GM21619 (cell line): ENCODE results near the gene PODN.

Source experiments
- ATAC-seq: cut with Tn5 transposase; IDR thresholded peaks from one replicate; pipeline ENCODE4 v1.9.1; 2021; ENCODE audit not compliant: unreplicated experiment

The PODN gene

DNA sequence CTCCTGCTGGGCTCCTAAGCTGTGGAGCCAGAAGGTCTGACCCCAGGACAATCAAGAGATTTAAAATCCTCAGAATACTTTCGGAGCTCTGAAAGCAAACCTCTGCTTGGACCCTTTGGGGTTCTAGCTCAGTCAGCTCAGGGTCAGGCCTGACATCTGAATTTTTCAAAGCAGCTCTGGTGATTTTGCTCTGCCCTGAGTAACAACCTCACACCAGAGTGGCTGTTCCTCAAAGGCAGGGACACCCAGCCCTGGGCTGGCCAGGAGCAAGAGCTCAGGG is 68.5 kb downstream of the PODN start:
- no peak for ATAC-seq

DNA sequence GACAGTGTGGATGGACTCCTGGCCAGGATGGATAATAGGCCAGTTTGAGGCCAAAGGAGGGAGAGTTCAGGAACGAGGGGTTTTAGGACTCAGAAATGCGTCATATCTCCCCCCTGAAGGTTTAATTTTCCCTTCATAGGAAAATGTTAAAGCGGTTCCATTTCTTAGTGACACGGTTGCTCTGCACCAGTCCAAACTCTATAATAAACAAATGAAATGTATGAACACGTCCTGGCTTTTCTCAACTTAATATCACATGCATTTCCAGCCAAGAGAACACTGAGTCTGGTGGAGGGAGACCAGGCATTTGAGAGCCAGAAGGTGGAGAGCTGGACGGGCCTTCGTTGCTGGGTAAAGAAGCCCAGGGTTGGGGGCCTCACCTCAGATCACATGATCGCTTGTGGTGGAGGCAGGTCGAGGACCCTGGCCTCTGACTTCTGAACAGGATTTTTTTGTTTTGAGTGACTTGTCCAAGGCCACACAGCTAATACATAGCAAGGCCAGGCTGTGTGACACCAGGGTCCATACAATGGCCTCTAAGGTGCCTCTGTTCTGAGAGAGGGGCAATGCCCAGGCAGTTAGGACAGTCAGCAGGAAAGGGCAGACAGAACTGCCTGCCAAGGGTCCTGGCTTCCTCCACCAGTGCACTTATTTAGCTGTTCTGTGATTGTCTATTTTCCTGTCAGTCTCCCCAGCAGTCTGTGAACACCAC is 69.0 kb downstream of the PODN start:
- ATAC-seq = no peak

DNA sequence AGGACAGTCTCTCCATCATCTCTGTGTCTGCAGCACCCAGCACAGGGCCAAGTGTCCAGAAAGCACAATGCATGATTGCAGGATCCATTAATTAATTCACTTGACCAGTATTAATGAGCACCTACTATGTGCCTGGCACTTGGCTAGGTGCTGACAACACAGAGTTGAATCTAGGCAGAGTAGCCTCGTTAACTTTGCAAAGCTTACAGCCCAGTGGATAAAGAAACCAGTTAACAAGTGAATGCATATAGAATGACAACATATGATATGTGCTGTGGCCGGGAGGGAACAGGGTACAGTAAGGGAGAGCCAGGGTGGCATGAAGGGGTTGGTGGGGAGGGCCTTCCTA is 69.6 kb downstream of the PODN start:
- no peak for ATAC-seq

DNA sequence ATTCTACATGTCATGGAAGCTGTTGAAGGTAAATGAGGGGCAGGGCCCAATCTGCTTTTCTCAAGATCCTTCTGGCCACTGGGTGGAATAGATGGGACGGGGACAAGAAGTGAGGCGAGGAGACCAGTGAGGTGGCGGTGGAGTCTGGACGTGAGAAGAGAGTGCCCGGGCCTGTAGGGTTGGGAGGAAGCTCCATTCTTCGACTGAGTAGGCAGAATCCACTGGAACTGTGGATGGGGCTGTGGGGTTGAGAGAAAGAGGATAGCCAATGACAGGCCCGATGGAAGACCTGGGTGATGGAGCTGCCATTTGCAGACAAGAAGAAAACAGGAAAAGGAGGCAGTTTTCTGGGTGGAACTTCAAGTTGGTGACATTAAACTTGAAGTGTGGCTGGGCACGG is 70.2 kb downstream of the PODN start:
- ATAC-seq = no peak

DNA sequence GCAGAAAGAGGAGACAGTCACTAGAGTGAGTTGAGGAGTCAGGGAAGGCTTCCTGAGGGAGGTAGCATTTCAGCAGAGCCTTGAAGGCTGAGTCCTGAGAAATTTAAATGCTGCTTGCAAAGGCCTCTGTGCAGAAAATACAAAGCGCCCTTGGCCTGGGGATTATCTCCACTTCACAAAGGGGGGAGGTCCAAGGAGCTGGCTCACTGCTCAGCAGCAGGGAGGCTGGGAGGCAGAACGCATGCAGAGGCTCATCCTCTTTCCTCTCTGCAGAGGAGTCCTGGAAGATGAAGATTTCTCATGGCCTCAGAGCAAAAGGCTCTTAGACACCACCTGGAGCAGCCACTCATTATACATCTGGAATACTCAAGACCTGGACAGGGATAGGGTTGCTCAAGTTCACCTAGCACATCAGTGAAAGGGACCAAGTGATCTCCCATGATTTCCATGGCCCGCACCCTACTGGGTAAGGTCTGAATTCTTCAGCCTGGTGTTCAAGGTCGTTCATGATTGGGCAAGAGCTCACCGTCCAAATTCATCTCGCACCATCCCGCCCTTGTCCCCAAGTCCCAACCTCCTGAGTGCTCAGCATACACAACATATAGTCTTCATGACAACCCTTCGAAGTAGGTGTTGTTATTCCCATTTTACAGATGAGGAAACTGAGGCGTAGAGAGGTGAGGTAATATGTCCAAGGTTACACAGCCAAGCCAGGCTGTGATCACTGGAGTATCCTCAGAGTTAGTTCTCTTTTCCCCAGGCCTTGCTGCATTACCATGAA is 71.4 kb downstream of the PODN start:
- ATAC-seq = no peak

DNA sequence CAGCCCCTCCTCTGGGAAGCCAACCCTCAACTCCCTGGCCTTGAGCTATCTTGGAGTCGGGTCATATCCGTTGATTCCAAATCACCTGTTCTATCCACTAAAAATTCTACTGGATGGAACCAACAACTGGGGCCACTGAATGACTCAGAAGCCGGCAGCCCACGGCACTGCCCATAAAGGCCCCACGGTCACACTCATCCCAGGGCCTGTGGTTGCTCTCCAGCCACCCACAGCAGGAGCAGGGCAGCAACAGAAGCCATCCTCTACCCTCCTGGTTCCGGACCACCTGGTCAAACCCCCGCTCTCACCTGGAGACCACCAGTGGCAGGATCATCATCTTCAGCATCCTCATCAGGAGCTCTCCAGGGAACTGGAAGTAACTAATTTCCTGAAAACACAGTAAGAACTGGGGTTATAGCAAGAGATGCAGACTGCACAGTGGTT is 72.1 kb downstream of the PODN start:
- no peak for ATAC-seq
